ENCODE results near the gene PSMD14. TPM values are rescaled to one million over a fixed set of nuclear protein-coding genes. Genes with fewer than 3 reads are reported as not detected.
"Not testable (repeated sequence)": the region's sequence is repeated elsewhere in the genome, so short reads cannot be mapped to it uniquely, and the experiment has no call there.

The PSMD14 gene
- total and polyA plus RNA-seq, 2 experiments from 2014 or later = 70.2 to 71.0 TPM

GRCh38 chr2:161357097-161357496 is 48.9 kb downstream of the PSMD14 start:
- TF ChIP-seq EZH2 (IDR thresholded peaks at IDR 0.05; ENCODE audit: borderline replicate concordance) = no peak
- no peak for TF ChIP-seq EZH2phosphoT487 (IDR thresholded peaks at IDR 0.05; ENCODE audit: low read depth, severe bottlenecking, unreplicated experiment)
- no peak for TF ChIP-seq CTCF (IDR thresholded peaks at IDR 0.05; ENCODE audit: poor library complexity)
- H3K4me3 ChIP-seq = no peak overlapping the region
- H3K27ac ChIP-seq = no peak overlapping the region
- DNase-seq (ENCODE audit: low spot score) = no peak
- peaks cover 37% of the 10 kb centered on the region for H3K79me2 ChIP-seq
- H3K27me3 ChIP-seq = no peaks in the 10 kb centered on the region
- H2AFZ ChIP-seq = no peak overlapping the region
- no peaks in the 10 kb centered on the region for H3K9me2 ChIP-seq (replicated peaks; ENCODE audit: insufficient read depth)
- no peaks in the 10 kb centered on the region for H3K4me1 ChIP-seq (ENCODE audit: insufficient read depth)
- no peaks in the 10 kb centered on the region for H4K20me1 ChIP-seq (ENCODE audit: insufficient read depth, poor library complexity, severe bottlenecking)
- peaks cover 13% of the 10 kb centered on the region for H3K9me3 ChIP-seq (ENCODE audit: low read depth)
- no peaks in the 10 kb centered on the region for H3K36me3 ChIP-seq (replicated peaks; ENCODE audit: insufficient read depth, low read depth)
- H3K4me2 ChIP-seq = no peak overlapping the region

GRCh38 chr2:161358838-161359237 is 50.6 kb downstream of the PSMD14 start:
- peaks cover 21% of the 10 kb centered on the region for H3K9me3 ChIP-seq (ENCODE audit: low read depth)
- H3K4me1 ChIP-seq (ENCODE audit: insufficient read depth) = no peaks in the 10 kb centered on the region
- no peak overlapping the region for H3K27ac ChIP-seq
- H3K4me2 ChIP-seq = no peak overlapping the region
- no peak overlapping the region for H2AFZ ChIP-seq
- H3K9me2 ChIP-seq (replicated peaks; ENCODE audit: insufficient read depth) = no peaks in the 10 kb centered on the region
- TF ChIP-seq EZH2 (IDR thresholded peaks at IDR 0.05; ENCODE audit: borderline replicate concordance) = no peak
- TF ChIP-seq CTCF (IDR thresholded peaks at IDR 0.05; ENCODE audit: poor library complexity) = no peak
- TF ChIP-seq EZH2phosphoT487 (IDR thresholded peaks at IDR 0.05; ENCODE audit: low read depth, severe bottlenecking, unreplicated experiment) = no peak
- WGBS (ENCODE audit: low lambda C conversion rate, missing lambda C conversion rate) = 81% methylated on average over 3 of the region's 3 CpGs
- no peaks in the 10 kb centered on the region for H3K36me3 ChIP-seq (replicated peaks; ENCODE audit: insufficient read depth, low read depth)
- H3K79me2 ChIP-seq = peaks cover 50% of the 10 kb centered on the region
- H4K20me1 ChIP-seq (ENCODE audit: insufficient read depth, poor library complexity, severe bottlenecking) = no peaks in the 10 kb centered on the region
- no peaks in the 10 kb centered on the region for H3K27me3 ChIP-seq
- DNase-seq (ENCODE audit: low spot score) = no peak
- H3K4me3 ChIP-seq = no peak overlapping the region

GRCh38 chr2:161360095-161360654 is 52.0 kb downstream of the PSMD14 start:
- not testable (repeated sequence) for H3K4me2 ChIP-seq; H3K9me2 ChIP-seq (replicated peaks; ENCODE audit: insufficient read depth)
- peaks cover 45% of the 10 kb centered on the region for H3K79me2 ChIP-seq

GRCh38 chr2:161362568-161363166 is 54.4 kb downstream of the PSMD14 start:
- Histone ChIP-seq H3K4me2 (no peak overlapping the region), H4K20me1 (ENCODE audit: insufficient read depth, poor library complexity, severe bottlenecking) (no peaks in the 10 kb centered on the region), H3K9me3 (ENCODE audit: low read depth) (peaks cover 21% of the 10 kb centered on the region), H3K27ac (no peak overlapping the region), H3K9me2 (replicated peaks; ENCODE audit: insufficient read depth) (no peaks in the 10 kb centered on the region), H3K79me2 (peaks cover 34% of the 10 kb centered on the region), H2AFZ (no peak overlapping the region), H3K27me3 (no peaks in the 10 kb centered on the region), H3K4me3 (no peak overlapping the region), H3K4me1 (ENCODE audit: insufficient read depth) (no peaks in the 10 kb centered on the region), H3K36me3 (replicated peaks; ENCODE audit: insufficient read depth, low read depth) (no peaks in the 10 kb centered on the region)
- TF ChIP-seq EZH2phosphoT487 (IDR thresholded peaks at IDR 0.05; ENCODE audit: low read depth, severe bottlenecking, unreplicated experiment) (no peak), EZH2 (IDR thresholded peaks at IDR 0.05; ENCODE audit: borderline replicate concordance) (no peak), CTCF (IDR thresholded peaks at IDR 0.05; ENCODE audit: poor library complexity) (no peak)
- no peak for DNase-seq (ENCODE audit: low spot score)
- WGBS (ENCODE audit: low lambda C conversion rate, missing lambda C conversion rate) = 98% methylated on average over 2 of the region's 2 CpGs

More at GRCh38 chr2:161360095-161360654, 52.0 kb downstream of the PSMD14 start:
- not testable (repeated sequence) for H2AFZ ChIP-seq; H3K27me3 ChIP-seq; H3K4me3 ChIP-seq; H4K20me1 ChIP-seq (ENCODE audit: insufficient read depth, poor library complexity, severe bottlenecking); H3K4me1 ChIP-seq (ENCODE audit: insufficient read depth); DNase-seq (ENCODE audit: low spot score); H3K27ac ChIP-seq; H3K36me3 ChIP-seq (replicated peaks; ENCODE audit: insufficient read depth, low read depth)
- 93% methylated on average over 8 of the region's 8 CpGs for WGBS (ENCODE audit: low lambda C conversion rate, missing lambda C conversion rate)
- peaks cover 21% of the 10 kb centered on the region for H3K9me3 ChIP-seq (ENCODE audit: low read depth)
